GM20000 (cell line): Measurements from ENCODE around the gene LRCH1.

Source experiments
- DNase-seq: peaks from one replicate; pipeline ENCODE4 v3.0.0; 2012; ENCODE audit warnings: low spot score
- TF ChIP-seq, protein P1 (sequence below): IDR thresholded peaks from 2 replicates; pipeline ENCODE4 v1.5.1; 2012; ENCODE audit warnings: mild to moderate bottlenecking, control low read depth; ENCODE audit errors: extremely low read depth, missing control alignments

Gene LRCH1

DNA sequence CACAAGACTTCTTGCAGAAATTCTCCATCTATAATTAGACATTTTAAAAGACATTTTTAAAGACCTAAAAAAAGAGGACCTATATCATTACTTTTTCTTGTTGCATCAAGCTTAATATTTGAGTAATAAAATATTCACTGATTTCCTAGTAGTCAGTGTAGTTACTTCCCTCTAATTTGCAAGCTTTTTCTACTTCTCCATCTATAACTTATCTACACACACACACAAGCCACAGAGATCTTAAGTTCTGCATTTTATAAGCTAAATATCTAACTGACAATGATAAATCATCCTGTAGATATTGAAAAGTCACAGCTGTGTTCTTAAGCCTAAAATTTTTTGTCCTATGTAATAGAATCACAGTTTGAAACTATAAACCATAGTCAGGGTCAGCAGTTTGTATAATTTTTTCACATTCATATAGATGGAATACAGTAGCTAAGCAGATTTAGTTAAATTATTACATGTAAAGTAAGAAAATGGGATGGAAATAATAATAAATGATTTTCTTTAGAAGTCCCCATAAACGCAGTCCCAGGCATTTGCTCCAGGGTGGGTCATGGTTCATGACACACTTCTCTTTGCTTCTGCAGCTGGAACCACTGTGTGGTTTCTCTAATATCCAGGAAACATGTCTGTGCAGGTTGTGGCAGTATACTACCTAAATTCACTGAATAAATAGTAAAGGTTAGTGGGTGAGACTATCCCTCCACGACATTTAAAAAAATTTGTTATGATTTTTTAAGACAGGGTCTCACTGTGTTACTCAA lies 183.8 kb downstream of the LRCH1 start:
- DNase-seq: no peak

GRCh38 chr13:46738055-46738454 lies 185.1 kb downstream of the LRCH1 start:
- TF ChIP-seq, protein P1, sequence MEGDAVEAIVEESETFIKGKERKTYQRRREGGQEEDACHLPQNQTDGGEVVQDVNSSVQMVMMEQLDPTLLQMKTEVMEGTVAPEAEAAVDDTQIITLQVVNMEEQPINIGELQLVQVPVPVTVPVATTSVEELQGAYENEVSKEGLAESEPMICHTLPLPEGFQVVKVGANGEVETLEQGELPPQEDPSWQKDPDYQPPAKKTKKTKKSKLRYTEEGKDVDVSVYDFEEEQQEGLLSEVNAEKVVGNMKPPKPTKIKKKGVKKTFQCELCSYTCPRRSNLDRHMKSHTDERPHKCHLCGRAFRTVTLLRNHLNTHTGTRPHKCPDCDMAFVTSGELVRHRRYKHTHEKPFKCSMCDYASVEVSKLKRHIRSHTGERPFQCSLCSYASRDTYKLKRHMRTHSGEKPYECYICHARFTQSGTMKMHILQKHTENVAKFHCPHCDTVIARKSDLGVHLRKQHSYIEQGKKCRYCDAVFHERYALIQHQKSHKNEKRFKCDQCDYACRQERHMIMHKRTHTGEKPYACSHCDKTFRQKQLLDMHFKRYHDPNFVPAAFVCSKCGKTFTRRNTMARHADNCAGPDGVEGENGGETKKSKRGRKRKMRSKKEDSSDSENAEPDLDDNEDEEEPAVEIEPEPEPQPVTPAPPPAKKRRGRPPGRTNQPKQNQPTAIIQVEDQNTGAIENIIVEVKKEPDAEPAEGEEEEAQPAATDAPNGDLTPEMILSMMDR: no peak
- DNase-seq: no peak

More for the DNA sequence above, 183.8 kb downstream of the LRCH1 start:
- TF ChIP-seq, protein P1: no peak

DNA sequence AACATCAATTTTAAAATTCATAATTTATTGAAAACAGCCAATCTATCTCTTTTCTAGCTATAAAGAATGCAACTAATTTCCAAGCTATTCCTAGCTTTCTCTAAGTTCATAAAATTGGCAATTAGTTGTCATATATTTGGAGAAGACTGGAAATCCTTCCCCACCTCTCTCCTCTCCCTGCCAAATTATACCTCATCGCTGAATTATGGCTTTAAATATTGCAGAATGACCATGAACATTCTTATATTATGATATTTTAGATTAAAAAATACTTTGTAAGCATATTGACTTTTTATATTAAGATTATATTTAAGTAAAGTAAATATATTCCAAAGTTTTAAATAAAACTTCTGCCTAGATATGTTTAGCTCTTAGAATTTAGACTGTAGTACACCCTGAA lies 185.8 kb downstream of the LRCH1 start:
- DNase-seq: no peak
- TF ChIP-seq, protein P1: no peak

DNA sequence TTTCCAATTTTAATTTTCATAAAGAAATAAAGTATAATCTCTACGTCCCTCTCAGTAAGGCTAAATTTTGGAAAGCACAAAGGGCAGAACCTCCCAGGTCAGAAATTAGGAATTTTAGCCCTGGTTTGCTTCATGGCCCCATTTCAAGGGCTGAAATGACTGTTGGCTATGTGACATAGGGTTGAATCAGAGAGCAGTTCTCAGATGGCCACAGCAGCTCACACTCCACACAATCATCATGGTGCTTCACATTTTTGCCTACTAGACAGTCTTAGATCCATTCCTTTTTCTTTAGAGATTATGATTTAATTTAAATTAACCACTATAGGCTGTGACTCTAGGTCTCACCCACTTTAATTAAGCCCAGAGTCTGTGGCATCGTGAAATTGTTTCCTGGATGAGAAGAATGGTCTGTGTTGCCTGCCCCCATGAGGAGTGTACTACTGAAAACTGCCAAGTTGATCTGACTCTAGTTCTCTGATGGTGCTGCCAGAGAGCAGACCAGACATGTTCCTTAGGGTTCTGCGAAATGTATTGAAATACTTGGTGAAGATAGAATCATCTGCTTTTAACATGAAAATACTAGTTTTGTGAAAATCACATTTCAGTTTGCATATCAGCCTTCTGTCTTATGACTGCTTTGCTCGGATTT lies 186.6 kb downstream of the LRCH1 start:
- TF ChIP-seq, protein P1: no peak
- no peak for DNase-seq

DNA sequence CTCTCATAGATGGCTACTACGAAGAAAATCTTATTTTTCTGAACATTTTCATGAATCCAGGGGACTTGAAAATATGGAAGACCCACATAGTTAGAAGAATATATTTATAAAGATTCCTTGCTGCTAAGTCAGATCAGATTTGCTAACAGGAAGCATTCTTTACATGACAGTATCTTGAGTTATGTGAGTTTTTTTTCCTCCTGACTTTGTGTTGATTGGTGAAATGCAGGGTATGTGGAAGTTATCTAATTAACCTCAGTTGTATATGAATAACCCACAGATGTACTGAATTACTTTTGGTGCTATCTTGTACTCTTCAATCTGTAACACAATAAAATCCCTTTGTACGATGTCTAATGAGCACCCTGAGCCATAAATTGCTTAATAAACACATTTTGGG lies 190.2 kb downstream of the LRCH1 start:
- no peak for DNase-seq

DNA sequence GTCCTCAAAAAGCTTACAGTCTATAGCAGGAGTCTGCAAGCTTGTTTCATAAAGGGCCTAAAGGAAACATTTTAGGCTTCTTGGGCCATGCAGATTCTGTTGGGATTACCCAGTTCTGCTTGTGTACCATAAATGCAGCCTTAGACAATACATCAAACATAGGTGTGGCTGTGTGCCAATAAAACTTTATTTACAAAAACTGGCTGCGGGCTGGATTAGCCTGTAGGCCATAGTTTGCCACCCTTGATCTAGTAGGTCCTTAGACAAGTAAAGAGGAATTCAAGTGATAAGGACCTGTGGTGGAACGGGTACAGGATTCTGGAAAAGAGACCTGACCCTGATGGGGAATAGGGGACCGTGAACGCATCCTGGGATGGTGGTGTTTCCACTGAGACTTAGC lies 192.1 kb downstream of the LRCH1 start:
- DNase-seq: no peak

More for the DNA sequence above, 190.2 kb downstream of the LRCH1 start:
- TF ChIP-seq, protein P1: no peak

GRCh38 chr13:46745706-46746105 lies 192.7 kb downstream of the LRCH1 start:
- TF ChIP-seq, protein P1: no peak
- DNase-seq: no peak

More for the DNA sequence above, 192.1 kb downstream of the LRCH1 start:
- TF ChIP-seq, protein P1: no peak
